H1 (cell line): Measurements from ENCODE around the gene C1QA. TPM values are rescaled to one million over a fixed set of nuclear protein-coding genes. Genes with fewer than 3 reads are reported as not detected.

Experiments
- CTCF ChIA-PET: fragments of 300-600 bp; sonication (Branson Sonifier 250); formaldehyde crosslinking; loops from one replicate; lab custom pipeline; 2021; ENCODE audit not compliant: partially characterized antibody; lab: Charles Lee
- POLR2A ChIA-PET: fragments of 300-600 bp; sonication (Branson Sonifier 250); formaldehyde crosslinking; loops from one replicate; lab custom pipeline; 2021; ENCODE audit warnings: inconsistent platforms; ENCODE audit not compliant: partially characterized antibody; lab: Charles Lee
- DNase-seq, 2 experiments: peaks; one replicate each; pipeline versions ENCODE4 v3.0.0 to v3.0.0-alpha.2; 2010 to 2022; ENCODE audit warnings: low spot score in 2 of 2, low read depth in 1 of 2, mixed read lengths in 1 of 2
- FAIRE-seq: peaks from 2 replicates; lab custom pipeline; 2011; peaks lifted over from hg19 to GRCh38; lab: Jason Lieb, UNC
- H2AFZ ChIP-seq: 2 replicates; pipeline ENCODE4 v1.8.1; 2012; ENCODE audit warnings: low read length, inconsistent platforms
- H2AK5ac ChIP-seq: 2 replicates; pipeline ENCODE4 v1.6.1; 2013; ENCODE audit warnings: low read depth, low read length
- H2BK120ac ChIP-seq: replicated peaks from 2 replicates; pipeline ENCODE3; 2013; ENCODE audit warnings: low read depth, low read length, inconsistent platforms
- H2BK12ac ChIP-seq: 2 replicates; pipeline ENCODE4 v1.6.1; 2013; ENCODE audit warnings: low read depth, low read length
- H2BK15ac ChIP-seq: 2 replicates; pipeline ENCODE4 v1.6.1; 2013; ENCODE audit warnings: low read length
- H2BK20ac ChIP-seq: 2 replicates; pipeline ENCODE4 v1.6.1; 2013; ENCODE audit warnings: low read length
- H2BK5ac ChIP-seq: 2 replicates; pipeline ENCODE4 v1.6.1; 2013; ENCODE audit warnings: low read depth, low read length
- H3K14ac ChIP-seq: 2 replicates; pipeline ENCODE4 v1.6.1; 2013; ENCODE audit warnings: inconsistent platforms; ENCODE audit not compliant: insufficient read length
- H3K18ac ChIP-seq: 2 replicates; pipeline ENCODE4 v1.6.1; 2013; ENCODE audit warnings: low read length; ENCODE audit errors: extremely low read depth
- H3K23ac ChIP-seq: 2 replicates; pipeline ENCODE4 v1.6.1; 2013; ENCODE audit warnings: inconsistent platforms; ENCODE audit not compliant: insufficient read length
- H3K23me2 ChIP-seq: 2 replicates; pipeline ENCODE4 v1.6.1; 2013; ENCODE audit warnings: low read depth, low read length
- H3K27ac ChIP-seq: 2 replicates; pipeline ENCODE4 v1.6.1; 2011; ENCODE audit warnings: low read depth, low read length, inconsistent platforms
- H3K27me3 ChIP-seq, 4 experiments: replicated peaks in 1 of 4; 1 replicate in 1 of 4; 2 replicates in 3 of 4; pipeline versions ENCODE4 v1.6.1 to v1.8.1; 2011 to 2013; ENCODE audit warnings: low read length in 3 of 4, mild to moderate bottlenecking in 3 of 4, inconsistent platforms in 2 of 4, mixed read lengths in 2 of 4, moderate library complexity in 1 of 4; ENCODE audit not compliant: control insufficient read depth in 3 of 4, insufficient read depth in 3 of 4; ENCODE audit errors: extremely low read depth in 1 of 4
- H3K36me3 ChIP-seq, 4 experiments: 2 replicates each; pipeline versions ENCODE4 v1.6.1 to v1.8.1; 2011 to 2013; ENCODE audit warnings: mild to moderate bottlenecking in 4 of 4, low read length in 3 of 4, moderate library complexity in 2 of 4, control low read depth in 1 of 4, inconsistent platforms in 1 of 4; ENCODE audit not compliant: insufficient read depth in 4 of 4, control insufficient read depth in 2 of 4
- H3K4ac ChIP-seq: replicated peaks from 2 replicates; pipeline ENCODE3; 2013; ENCODE audit warnings: low read length, low read depth, mixed read lengths, inconsistent platforms; ENCODE audit not compliant: insufficient read length
- H3K4me1 ChIP-seq, 4 experiments: replicated peaks in 1 of 4; 1 replicate in 1 of 4; 2 replicates in 3 of 4; pipeline versions ENCODE4 v1.6.1 to v1.8.1; 2011 to 2013; ENCODE audit warnings: low read length in 3 of 4, inconsistent platforms in 2 of 4, mixed read lengths in 1 of 4; ENCODE audit not compliant: insufficient read depth in 4 of 4, control insufficient read depth in 3 of 4
- H3K4me2 ChIP-seq, 2 experiments: 2 replicates each; pipeline versions ENCODE4 v1.6.1 to v1.8.1; 2011 to 2013; ENCODE audit warnings: low read depth in 2 of 2, low read length in 2 of 2, control low read depth in 1 of 2, inconsistent platforms in 1 of 2, mild to moderate bottlenecking in 1 of 2; ENCODE audit not compliant: insufficient read depth in 1 of 2
- H3K4me3 ChIP-seq, 4 experiments: fragments of 200-600, 300-600 bp in 1 of 4; sonication (generic), shearing (Covaris generic), sonication (Bioruptor Twin) in 1 of 4; 2 replicates each; pipeline versions ENCODE4 v1.5.1 to v1.8.1; 2011 to 2016; ENCODE audit warnings: low read length in 4 of 4, low read depth in 3 of 4, control low read depth in 2 of 4, inconsistent platforms in 2 of 4, mild to moderate bottlenecking in 2 of 4, mixed read lengths in 1 of 4, moderate library complexity in 1 of 4; ENCODE audit not compliant: insufficient read depth in 2 of 4; ENCODE audit errors: extremely low read depth in 1 of 4
- H3K56ac ChIP-seq: replicated peaks from 2 replicates; pipeline ENCODE3; 2013; ENCODE audit warnings: low read depth, mild to moderate bottlenecking, mixed read lengths, low read length, inconsistent platforms; ENCODE audit not compliant: insufficient read length
- H3K79me1 ChIP-seq: 2 replicates; pipeline ENCODE4 v1.6.1; 2013; ENCODE audit warnings: low read depth, low read length, control low read depth
- H3K79me2 ChIP-seq, 2 experiments: 2 replicates each; pipeline versions ENCODE4 v1.6.1 to v1.8.1; 2012 to 2013; ENCODE audit warnings: low read length in 2 of 2, mild to moderate bottlenecking in 2 of 2, inconsistent platforms in 1 of 2; ENCODE audit not compliant: insufficient read depth in 2 of 2, control insufficient read depth in 1 of 2
- H3K9ac ChIP-seq, 4 experiments: replicated peaks in 1 of 4; 1 replicate in 1 of 4; 2 replicates in 3 of 4; pipeline versions ENCODE4 v1.6.1 to v1.8.1; 2011 to 2013; ENCODE audit warnings: low read depth in 3 of 4, low read length in 3 of 4, control low read depth in 2 of 4, mild to moderate bottlenecking in 2 of 4, moderate library complexity in 2 of 4, inconsistent platforms in 1 of 4; ENCODE audit errors: extremely low read depth in 1 of 4
- H3K9me3 ChIP-seq, 2 experiments: 2 replicates each; pipeline versions ENCODE4 v1.6.1 to v1.8.1; 2012 to 2013; ENCODE audit warnings: mild to moderate bottlenecking in 2 of 2, moderate library complexity in 2 of 2, control low read depth in 1 of 2, inconsistent platforms in 1 of 2, low read depth in 1 of 2, low read length in 1 of 2, mixed read lengths in 1 of 2; ENCODE audit not compliant: insufficient read depth in 2 of 2
- H4K20me1 ChIP-seq, 2 experiments: replicated peaks in 1 of 2; 2 replicates each; pipeline versions ENCODE3 to v1.8.1; 2011 to 2013; ENCODE audit warnings: inconsistent platforms in 2 of 2, low read length in 2 of 2, mild to moderate bottlenecking in 1 of 2; ENCODE audit not compliant: insufficient read depth in 2 of 2, control insufficient read depth in 1 of 2
- H4K5ac ChIP-seq: 2 replicates; pipeline ENCODE4 v1.6.1; 2013; ENCODE audit warnings: low read length, low read depth, mixed read lengths, inconsistent platforms; ENCODE audit not compliant: insufficient read length
- H4K8ac ChIP-seq: 2 replicates; pipeline ENCODE4 v1.8.0; 2013; ENCODE audit warnings: mild to moderate bottlenecking, moderate library complexity, low read length, inconsistent platforms; ENCODE audit not compliant: insufficient read depth; ENCODE audit errors: extremely low read depth
- H4K91ac ChIP-seq: replicated peaks from 2 replicates; pipeline ENCODE3; 2013; ENCODE audit warnings: low read length, mixed read lengths, inconsistent platforms; ENCODE audit not compliant: insufficient read length
- BRCA1 ChIP-seq: IDR thresholded peaks from 2 replicates; pipeline ENCODE4 v1.6.1; 2012; ENCODE audit warnings: low read depth, low read length, improper control_type of control experiment
- CREB1 ChIP-seq: IDR thresholded peaks from 2 replicates; pipeline ENCODE4 v1.6.1; 2012; ENCODE audit warnings: inconsistent platforms
- EP300 ChIP-seq, 2 experiments: IDR thresholded peaks; 1 replicate in 1 of 2; 2 replicates in 1 of 2; pipeline ENCODE4 v1.6.1; 2011 to 2012; ENCODE audit warnings: low read depth in 2 of 2, low read length in 2 of 2, mild to moderate bottlenecking in 2 of 2, borderline replicate concordance in 1 of 2, inconsistent platforms in 1 of 2, moderate library complexity in 1 of 2
- GTF2F1 ChIP-seq: IDR thresholded peaks from 2 replicates; pipeline ENCODE4 v1.6.1; 2012; ENCODE audit warnings: low read depth, low read length, improper control_type of control experiment, borderline replicate concordance
- MAFK ChIP-seq: IDR thresholded peaks from 2 replicates; pipeline ENCODE4 v1.6.1; 2012; ENCODE audit warnings: low read depth, mild to moderate bottlenecking, improper control_type of control experiment, low read length
- RBBP5 ChIP-seq: IDR thresholded peaks from 2 replicates; pipeline ENCODE4 v1.7.1; 2012; ENCODE audit warnings: low read depth, mild to moderate bottlenecking, inconsistent platforms, low read length, moderate library complexity, borderline replicate concordance
- RXRA ChIP-seq: IDR thresholded peaks from 2 replicates; pipeline ENCODE4 v1.6.1; 2011; ENCODE audit warnings: low read depth, mild to moderate bottlenecking, low read length, moderate library complexity; ENCODE audit not compliant: insufficient read depth
- SP2 ChIP-seq: IDR thresholded peaks from 2 replicates; pipeline ENCODE4 v1.6.1; 2012; ENCODE audit warnings: mild to moderate bottlenecking, low read length, inconsistent platforms
- SRF ChIP-seq: IDR thresholded peaks from 2 replicates; pipeline ENCODE4 v1.6.1; 2011; ENCODE audit warnings: mild to moderate bottlenecking, low read depth, low read length, moderate library complexity
- TAF7 ChIP-seq: optimal IDR thresholded peaks from 2 replicates; pipeline ENCODE3; 2011; ENCODE audit warnings: low read depth, mild to moderate bottlenecking, inconsistent platforms, low read length, moderate library complexity, borderline replicate concordance
- TEAD4 ChIP-seq: IDR thresholded peaks from 2 replicates; pipeline ENCODE4 v1.6.1; 2012; ENCODE audit warnings: low read depth, low read length, inconsistent platforms, mixed read lengths
- USF2 ChIP-seq: IDR thresholded peaks from 2 replicates; pipeline ENCODE4 v1.6.1; 2011; ENCODE audit warnings: low read length, improper control_type of control experiment
- WGBS, 2 experiments: shearing (Covaris generic) in 1 of 2; methylation state at CpG; one replicate each; pipeline versions ENCODE4 v1.1.6 to v1.1.7; 2013 to 2015; ENCODE audit warnings: low lambda C conversion rate in 2 of 2, mixed read lengths in 2 of 2, inconsistent platforms in 1 of 2, low coverage in 1 of 2, missing lambda C conversion rate in 1 of 2; ENCODE audit not compliant: insufficient replicate concordance in 2 of 2, insufficient coverage in 1 of 2, insufficient read length in 1 of 2; ENCODE audit errors: extremely low coverage in 1 of 2, missing lambda C conversion rate in 1 of 2; 5-methylcytosine and 5-hydroxymethylcytosine counted together
- polyA plus RNA-seq, 7 experiments: library from polyadenylated mRNA; depleted of rRNA in 3 of 7; stranded (reverse) in 5 of 7; unstranded in 2 of 7; fragments of >200 nt in 5 of 7; fragments of 200-250 nt in 2 of 7; gene quantifications; 1 replicate in 5 of 7; 2 replicates in 1 of 7; 4 replicates in 1 of 7; pipeline versions ENCODE4 v1.2.1 to v1.2.3, GENCODE V29; 2011 to 2013; ENCODE audit warnings: missing spikeins in 2 of 7, mixed read lengths in 2 of 7
- total RNA-seq: library from RNA; stranded (reverse); fragmentation: NEBNext Ultra II Directional; extraction: Animal tissue kit (Norgen Biotek cat#: 25700); gene quantifications from 2 replicates; pipeline ENCODE4 v1.2.1, GENCODE V29; 2021

Gene C1QA
- total and polyA plus RNA-seq, 2 of the 8 experiments (the other 6 are each of a cell fraction or from before 2014, with no cell fraction given): not detected

- Histone ChIP-seq H3K56ac (no peak overlapping the region), H3K36me3 (no peaks in the 10 kb centered on the region), H3K27ac (no peak overlapping the region), H3K4me2 (no peak overlapping the region), H2BK5ac (no peak overlapping the region), H3K27me3 (no peaks in the 10 kb centered on the region), H4K91ac (no peak overlapping the region), H2BK15ac (no peak overlapping the region), H3K9ac (no peak overlapping the region), H2AFZ (no peak overlapping the region), H3K79me1 (no peaks in the 10 kb centered on the region), H4K8ac (no peak overlapping the region), H2AK5ac (0 out of 2 replicates have a peak overlapping the region, but pooled peaks have one; percentile 20), H3K18ac (no peak overlapping the region), H3K4me3 (no peak overlapping the region), H4K20me1 (no peaks in the 10 kb centered on the region), H2BK20ac (no peak overlapping the region), H3K4ac (no peak overlapping the region), H3K23ac (no peak overlapping the region), H3K9me3 (peaks cover 6 to 8% of the 10 kb centered on the region in 2 experiments; a peak in 2 of 4 replicates), H4K5ac (no peak overlapping the region), H3K23me2 (no peaks in the 10 kb centered on the region), H3K14ac (no peak overlapping the region), H2BK12ac (no peak overlapping the region), H3K4me1 (peaks cover 6 to 17% (median 11%) of the 10 kb centered on the region in 4 experiments), H3K79me2 (no peaks in the 10 kb centered on the region), H2BK120ac (no peak overlapping the region)
- 83% methylated on average over 8 of the region's 10 CpGs; no CpG with 5 or more reads in 1 of the 2 experiments for WGBS, 2 experiments
- FAIRE-seq (no peak), DNase-seq (no peak)
- ChIA-PET POLR2A (interaction anchor here (0.7 kb wide), 1 partner anchor 94 kb away, joined by 3 read pairs; no protein-coding TSS in a partner anchor), CTCF (interaction anchor here (0.8 to 3.5 kb wide), 17 partner anchors 8 to 213 kb away, joined by 3 to 16 read pairs (median 3); no protein-coding TSS in a partner anchor)
- TF ChIP-seq TAF7: no peak
- no peak for TF ChIP-seq MAFK
- no peak for TF ChIP-seq USF2
- no peak for TF ChIP-seq CREB1
- TF ChIP-seq EP300 (IDR thresholded peaks at IDR 0.05; ENCODE audit: borderline replicate concordance in 1 of 2, low read depth in 2 of 2, low read length in 2 of 2): no peak
- TF ChIP-seq RXRA: no peak
- no peak for TF ChIP-seq SP2
- TF ChIP-seq RBBP5: no peak
- no peak for TF ChIP-seq BRCA1
- TF ChIP-seq GTF2F1: no peak
- no peak for TF ChIP-seq SRF
- no peak for TF ChIP-seq TEAD4
Observed at GRCh38 chr1:22633697-22634463, 2.5 kb upstream of the C1QA start.
